ENCODE results near the gene AFF4. TPM values are rescaled to one million over a fixed set of nuclear protein-coding genes. Genes with fewer than 3 reads are reported as not detected.
A peak's percentile ranks its signal among the peaks of the same experiment; 100 is the strongest.
"Not testable (repeated sequence)": the region's sequence is repeated elsewhere in the genome, so short reads cannot be mapped to it uniquely, and the experiment has no call there.

AFF4 gene
- 25.5 and 29.2 TPM in 2 replicates for total RNA-seq

GRCh38 chr5:132963171-132964104, at the start of gene AFF4:
TSS of gene AFF4 (minus strand) at chr5:132963634. CDS start at chr5:132937189, 26,445 bp downstream.
- TF ChIP-seq CTCF (conservative IDR thresholded peaks at IDR 0.05; ENCODE audit: low read depth, low read length) = no peak
- peak; percentile 37 for DNase-seq (ENCODE audit: low read depth)
- H3K4me3 ChIP-seq (ENCODE audit: low read depth, low read length) = peak within 1 kb of the TSS; percentile 89

GRCh38 chr5:133008455-133008854, 45.0 kb upstream of the AFF4 start:
- not testable (repeated sequence) for DNase-seq (ENCODE audit: low read depth); H3K4me3 ChIP-seq (ENCODE audit: low read depth, low read length)

- DNase-seq (ENCODE audit: low read depth) = no peak
- no peak overlapping the region for H3K4me3 ChIP-seq (ENCODE audit: low read depth, low read length)
- no peak for TF ChIP-seq CTCF (conservative IDR thresholded peaks at IDR 0.05; ENCODE audit: low read depth, low read length)
These were observed 43.2 kb upstream of the AFF4 start for GRCh38 chr5:133006653-133007052.

- no peak overlapping the region for H3K4me3 ChIP-seq (ENCODE audit: low read depth, low read length)
- no peak for DNase-seq (ENCODE audit: low read depth)
- TF ChIP-seq CTCF (conservative IDR thresholded peaks at IDR 0.05; ENCODE audit: low read depth, low read length) = no peak
These were observed 35.8 kb upstream of the AFF4 start for GRCh38 chr5:132999246-132999645.

- no peak overlapping the region for H3K4me3 ChIP-seq (ENCODE audit: low read depth, low read length)
- no peak for TF ChIP-seq CTCF (conservative IDR thresholded peaks at IDR 0.05; ENCODE audit: low read depth, low read length)
- DNase-seq (ENCODE audit: low read depth) = no peak
These were observed 35.1 kb upstream of the AFF4 start for GRCh38 chr5:132998556-132998955.

- no peak for TF ChIP-seq CTCF (conservative IDR thresholded peaks at IDR 0.05; ENCODE audit: low read depth, low read length)
- DNase-seq (ENCODE audit: low read depth) = no peak
- H3K4me3 ChIP-seq (ENCODE audit: low read depth, low read length) = no peak overlapping the region
These were observed 32.9 kb upstream of the AFF4 start for GRCh38 chr5:132996307-132996706.

- no peak overlapping the region for H3K4me3 ChIP-seq (ENCODE audit: low read depth, low read length)
- no peak for DNase-seq (ENCODE audit: low read depth)
- TF ChIP-seq CTCF (conservative IDR thresholded peaks at IDR 0.05; ENCODE audit: low read depth, low read length) = no peak
These were observed 24.3 kb upstream of the AFF4 start for GRCh38 chr5:132987531-132988408.

GRCh38 chr5:132982971-132983370, 19.5 kb upstream of the AFF4 start:
- DNase-seq (ENCODE audit: low read depth); H3K4me3 ChIP-seq (ENCODE audit: low read depth, low read length): not testable (repeated sequence)

Data from epithelial cell of proximal tubule (primary cell).